D721Med (cell line): ENCODE data around the gene EFCAB11.

Experiments used
- DNase-seq: peaks from one replicate; pipeline ENCODE4 v3.0.0; 2011; ENCODE audit warnings: low spot score; ENCODE audit not compliant: insufficient read length
- FAIRE-seq: peaks from 2 replicates; lab custom pipeline; 2011; peaks lifted over from hg19 to GRCh38; lab: Jason Lieb, UNC
- TF ChIP-seq, protein P1 (sequence below): IDR thresholded peaks from 2 replicates; pipeline ENCODE4 v1.5.1; 2012; ENCODE audit warnings: mild to moderate bottlenecking, control low read depth; ENCODE audit not compliant: insufficient read depth; ENCODE audit errors: missing control alignments

Gene EFCAB11

DNA sequence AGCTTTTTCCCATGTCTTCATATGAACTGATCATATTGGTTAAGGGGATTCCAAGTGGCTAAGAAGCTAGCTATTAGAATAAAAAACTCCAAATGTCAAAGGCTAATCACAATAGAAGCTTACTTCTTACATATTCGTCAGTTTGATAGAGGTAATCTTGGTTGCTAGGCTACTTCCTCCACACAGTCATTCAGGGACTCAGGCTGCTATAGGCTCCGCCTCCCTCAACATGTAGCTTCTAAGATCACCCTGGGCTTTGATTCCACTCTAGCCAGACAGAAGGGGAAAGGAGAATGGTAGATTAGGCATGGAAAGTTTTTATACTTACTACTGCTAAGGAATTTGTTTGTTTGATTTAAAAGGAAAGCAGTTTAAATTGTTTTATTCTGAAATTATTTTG is 207.9 kb downstream of the EFCAB11 start:
- DNase-seq = no peak
- no peak for FAIRE-seq

DNA sequence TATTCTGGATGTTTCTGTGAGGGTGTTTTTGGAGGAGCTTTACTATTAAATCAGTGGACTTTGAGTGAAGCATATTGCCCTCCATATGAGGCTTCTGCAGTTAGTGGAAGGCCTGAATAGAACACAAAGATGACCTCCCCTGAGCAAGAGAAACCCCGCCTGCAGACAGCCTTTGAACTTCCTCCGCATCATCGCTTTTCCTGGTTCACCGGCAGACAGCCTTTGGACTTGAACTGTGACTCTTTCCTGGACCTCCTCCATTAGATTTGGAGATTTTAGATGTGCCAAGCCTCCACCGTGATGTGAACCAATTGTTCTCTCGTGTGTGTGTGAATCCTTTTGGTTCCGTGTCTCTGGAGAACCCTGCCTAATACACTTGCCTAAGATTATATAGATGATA is 208.4 kb downstream of the EFCAB11 start:
- DNase-seq = no peak
- TF ChIP-seq, protein P1, sequence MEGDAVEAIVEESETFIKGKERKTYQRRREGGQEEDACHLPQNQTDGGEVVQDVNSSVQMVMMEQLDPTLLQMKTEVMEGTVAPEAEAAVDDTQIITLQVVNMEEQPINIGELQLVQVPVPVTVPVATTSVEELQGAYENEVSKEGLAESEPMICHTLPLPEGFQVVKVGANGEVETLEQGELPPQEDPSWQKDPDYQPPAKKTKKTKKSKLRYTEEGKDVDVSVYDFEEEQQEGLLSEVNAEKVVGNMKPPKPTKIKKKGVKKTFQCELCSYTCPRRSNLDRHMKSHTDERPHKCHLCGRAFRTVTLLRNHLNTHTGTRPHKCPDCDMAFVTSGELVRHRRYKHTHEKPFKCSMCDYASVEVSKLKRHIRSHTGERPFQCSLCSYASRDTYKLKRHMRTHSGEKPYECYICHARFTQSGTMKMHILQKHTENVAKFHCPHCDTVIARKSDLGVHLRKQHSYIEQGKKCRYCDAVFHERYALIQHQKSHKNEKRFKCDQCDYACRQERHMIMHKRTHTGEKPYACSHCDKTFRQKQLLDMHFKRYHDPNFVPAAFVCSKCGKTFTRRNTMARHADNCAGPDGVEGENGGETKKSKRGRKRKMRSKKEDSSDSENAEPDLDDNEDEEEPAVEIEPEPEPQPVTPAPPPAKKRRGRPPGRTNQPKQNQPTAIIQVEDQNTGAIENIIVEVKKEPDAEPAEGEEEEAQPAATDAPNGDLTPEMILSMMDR = no peak
- no peak for FAIRE-seq

More for the DNA sequence above, 207.9 kb downstream of the EFCAB11 start:
- TF ChIP-seq, protein P1 = no peak
